ENCODE results near the gene TELO2.

DNA sequence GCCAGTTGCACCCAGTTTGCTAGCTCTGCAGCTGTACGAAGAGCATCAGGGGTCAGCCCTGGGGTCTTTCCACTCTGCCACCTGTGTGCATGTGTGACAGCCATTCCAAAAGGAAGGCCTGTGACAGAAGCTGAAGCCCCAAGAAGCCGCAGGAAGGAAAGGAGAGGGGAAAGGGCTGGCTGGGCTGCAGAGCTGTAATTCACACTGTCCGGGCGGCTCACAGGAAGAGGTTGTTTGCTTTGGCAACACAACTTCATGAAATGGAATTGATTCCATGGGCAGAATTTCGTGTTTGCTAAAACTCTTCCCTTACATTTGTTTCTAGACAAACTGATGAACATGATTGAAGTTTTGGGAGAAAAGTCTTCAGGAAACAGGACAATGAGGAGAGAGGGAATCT, 55.1 kb downstream of the TELO2 start:
- TF ChIP-seq, protein P1, sequence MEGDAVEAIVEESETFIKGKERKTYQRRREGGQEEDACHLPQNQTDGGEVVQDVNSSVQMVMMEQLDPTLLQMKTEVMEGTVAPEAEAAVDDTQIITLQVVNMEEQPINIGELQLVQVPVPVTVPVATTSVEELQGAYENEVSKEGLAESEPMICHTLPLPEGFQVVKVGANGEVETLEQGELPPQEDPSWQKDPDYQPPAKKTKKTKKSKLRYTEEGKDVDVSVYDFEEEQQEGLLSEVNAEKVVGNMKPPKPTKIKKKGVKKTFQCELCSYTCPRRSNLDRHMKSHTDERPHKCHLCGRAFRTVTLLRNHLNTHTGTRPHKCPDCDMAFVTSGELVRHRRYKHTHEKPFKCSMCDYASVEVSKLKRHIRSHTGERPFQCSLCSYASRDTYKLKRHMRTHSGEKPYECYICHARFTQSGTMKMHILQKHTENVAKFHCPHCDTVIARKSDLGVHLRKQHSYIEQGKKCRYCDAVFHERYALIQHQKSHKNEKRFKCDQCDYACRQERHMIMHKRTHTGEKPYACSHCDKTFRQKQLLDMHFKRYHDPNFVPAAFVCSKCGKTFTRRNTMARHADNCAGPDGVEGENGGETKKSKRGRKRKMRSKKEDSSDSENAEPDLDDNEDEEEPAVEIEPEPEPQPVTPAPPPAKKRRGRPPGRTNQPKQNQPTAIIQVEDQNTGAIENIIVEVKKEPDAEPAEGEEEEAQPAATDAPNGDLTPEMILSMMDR (IDR thresholded peaks at IDR 0.05; ENCODE audit: low read depth, low read length, poor library complexity, severe bottlenecking), result no peak
- no peak for TF ChIP-seq EZH2phosphoT487 (IDR thresholded peaks at IDR 0.05; ENCODE audit: borderline replicate concordance, low read length)
